Osteoblast (primary cell): ENCODE results near the gene NIPBL. TPM values are rescaled to one million over a fixed set of nuclear protein-coding genes. Genes with fewer than 3 reads are reported as not detected.

Source experiments
- DNase-seq: peaks from one replicate; pipeline ENCODE4 v3.0.0; 2011; ENCODE audit warnings: low spot score, mixed read lengths; ENCODE audit not compliant: insufficient read length; ENCODE audit errors: missing footprints
- H2AFZ ChIP-seq: 2 replicates; pipeline ENCODE4 v1.6.0; 2011; ENCODE audit warnings: mild to moderate bottlenecking, low read length
- H3K27ac ChIP-seq: 2 replicates; pipeline ENCODE4 v1.5.1; 2011; ENCODE audit warnings: mild to moderate bottlenecking, low read depth, low read length, moderate library complexity
- H3K27me3 ChIP-seq: 2 replicates; pipeline ENCODE4 v1.6.0; 2012; ENCODE audit warnings: mild to moderate bottlenecking, control low read depth, inconsistent platforms, low read length, moderate library complexity; ENCODE audit not compliant: insufficient read depth
- H3K36me3 ChIP-seq: 2 replicates; pipeline ENCODE4 v1.5.1; 2011; ENCODE audit warnings: mild to moderate bottlenecking, low read length, control low read depth, moderate library complexity; ENCODE audit not compliant: insufficient read depth
- H3K4me1 ChIP-seq: 2 replicates; pipeline ENCODE4 v1.5.1; 2011; ENCODE audit warnings: mild to moderate bottlenecking, low read length, control low read depth, moderate library complexity; ENCODE audit not compliant: insufficient read depth
- H3K4me2 ChIP-seq: 2 replicates; pipeline ENCODE4 v1.6.0; 2011; ENCODE audit warnings: mild to moderate bottlenecking, low read length; ENCODE audit not compliant: insufficient read depth
- H3K4me3 ChIP-seq: fragments of 200-600 bp; sonication (generic); 3 replicates; pipeline ENCODE4 v1.5.1; 2012; ENCODE audit warnings: mild to moderate bottlenecking, low read length, inconsistent platforms; ENCODE audit not compliant: insufficient read depth
- H3K79me2 ChIP-seq: 2 replicates; pipeline ENCODE4 v1.6.0; 2012; ENCODE audit warnings: mild to moderate bottlenecking, low read length, control low read depth, inconsistent platforms; ENCODE audit not compliant: insufficient read depth
- H3K9me3 ChIP-seq: 2 replicates; pipeline ENCODE4 v1.5.1; 2011; ENCODE audit warnings: low read depth, low read length, control low read depth
- H4K20me1 ChIP-seq: 2 replicates; pipeline ENCODE4 v1.6.0; 2012; ENCODE audit warnings: mild to moderate bottlenecking, low read length, control low read depth; ENCODE audit not compliant: insufficient read depth
- CTCF ChIP-seq: IDR thresholded peaks from 2 replicates; pipeline ENCODE4 v1.5.1; 2011; ENCODE audit warnings: mild to moderate bottlenecking, low read depth, low read length, moderate library complexity; ENCODE audit errors: extremely low read depth
- total RNA-seq: library from RNA; depleted of rRNA; stranded (reverse); fragments of >200 nt; gene quantifications from 2 replicates; pipeline ENCODE4 v1.2.3, GENCODE V29; 2012

The NIPBL gene
- total RNA-seq, 1 donor = 22.8 TPM

GRCh38 chr5:37060030-37060429 lies 183.5 kb downstream of the NIPBL start:
- no peak for TF ChIP-seq CTCF

GRCh38 chr5:37063739-37064138 lies 187.2 kb downstream of the NIPBL start:
- TF ChIP-seq CTCF = no peak
- no peak for DNase-seq
- no peak overlapping the region for H2AFZ ChIP-seq
- H3K4me3 ChIP-seq = no peak overlapping the region
- no peaks in the 10 kb centered on the region for H3K27me3 ChIP-seq
- no peak overlapping the region for H3K27ac ChIP-seq
- H3K4me1 ChIP-seq = no peaks in the 10 kb centered on the region
- no peaks in the 10 kb centered on the region for H4K20me1 ChIP-seq
- H3K36me3 ChIP-seq = peaks cover 46% of the 10 kb centered on the region
- no peak overlapping the region for H3K4me2 ChIP-seq
- no peaks in the 10 kb centered on the region for H3K79me2 ChIP-seq
- no peaks in the 10 kb centered on the region for H3K9me3 ChIP-seq

More at GRCh38 chr5:37060030-37060429, 183.5 kb downstream of the NIPBL start:
- Histone ChIP-seq H2AFZ (no peak overlapping the region), H3K27me3 (no peaks in the 10 kb centered on the region), H3K4me3 (no peak overlapping the region), H4K20me1 (no peaks in the 10 kb centered on the region), H3K27ac (no peak overlapping the region), H3K36me3 (peaks cover 62% of the 10 kb centered on the region), H3K9me3 (no peaks in the 10 kb centered on the region), H3K79me2 (no peaks in the 10 kb centered on the region), H3K4me2 (no peak overlapping the region), H3K4me1 (no peaks in the 10 kb centered on the region)
- DNase-seq = no peak

- H3K79me2 ChIP-seq = no peaks in the 10 kb centered on the region
- no peak overlapping the region for H2AFZ ChIP-seq
- no peak for DNase-seq
- H3K4me1 ChIP-seq = no peaks in the 10 kb centered on the region
- no peak overlapping the region for H3K4me2 ChIP-seq
- no peaks in the 10 kb centered on the region for H3K27me3 ChIP-seq
- H3K9me3 ChIP-seq = no peaks in the 10 kb centered on the region
- no peaks in the 10 kb centered on the region for H4K20me1 ChIP-seq
- no peak for TF ChIP-seq CTCF
- H3K27ac ChIP-seq = no peak overlapping the region
- H3K36me3 ChIP-seq = peaks cover 39% of the 10 kb centered on the region
- no peak overlapping the region for H3K4me3 ChIP-seq
These were observed 187.9 kb downstream of the NIPBL start for GRCh38 chr5:37064442-37064841.

GRCh38 chr5:37071487-37071886 lies 194.9 kb downstream of the NIPBL start:
- peaks cover 13% of the 10 kb centered on the region for H3K4me1 ChIP-seq
- H3K79me2 ChIP-seq = no peaks in the 10 kb centered on the region
- no peak overlapping the region for H2AFZ ChIP-seq
- peak overlapping the region; percentile 66 for H3K27ac ChIP-seq
- peak overlapping the region; percentile 52 for H3K4me2 ChIP-seq
- no peaks in the 10 kb centered on the region for H3K27me3 ChIP-seq
- no peaks in the 10 kb centered on the region for H3K36me3 ChIP-seq
- no peaks in the 10 kb centered on the region for H3K9me3 ChIP-seq
- no peak for TF ChIP-seq CTCF
- H3K4me3 ChIP-seq = no peak overlapping the region
- H4K20me1 ChIP-seq = no peaks in the 10 kb centered on the region
- no peak for DNase-seq
